GM21825 (cell line): ENCODE data around the gene MTMR3.
"Not testable (repeated sequence)": the region's sequence is repeated elsewhere in the genome, so short reads cannot be mapped to it uniquely, and the experiment has no call there.

Experiments
- ATAC-seq: cut with Tn5 transposase; IDR thresholded peaks from one replicate; pipeline ENCODE4 v1.9.1; 2021; ENCODE audit warnings: mild to moderate bottlenecking, moderate library complexity; ENCODE audit not compliant: unreplicated experiment

The MTMR3 gene

DNA sequence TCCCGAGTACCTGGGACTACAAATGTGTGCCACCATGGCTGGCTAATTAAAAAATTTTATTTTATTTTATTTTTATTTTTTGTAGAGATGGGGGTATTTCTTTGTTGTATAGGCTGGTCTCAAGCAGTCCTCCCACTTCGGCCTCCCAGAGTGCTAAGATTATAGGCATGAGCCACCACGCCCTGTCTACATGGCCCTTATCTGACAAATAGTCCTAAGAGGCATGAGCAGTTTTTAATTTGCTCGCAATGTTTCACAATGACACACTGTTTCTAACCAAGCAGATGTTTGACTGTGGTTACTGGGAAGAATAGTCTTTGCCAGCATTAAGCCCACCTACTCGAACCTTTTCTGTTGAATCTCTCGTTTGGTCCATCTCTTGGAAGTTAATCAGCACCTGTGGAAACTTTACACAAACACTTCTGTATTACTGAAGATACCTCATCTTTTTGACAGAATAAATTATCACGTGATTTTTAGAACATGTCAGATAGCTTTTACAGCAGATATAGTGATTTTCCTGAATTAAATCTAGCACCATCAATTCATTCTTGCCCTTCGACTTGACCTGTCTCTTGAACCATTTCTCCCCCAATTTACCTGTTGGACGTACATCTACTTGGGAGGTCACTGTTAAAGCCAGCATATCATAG lies 71.4 kb downstream of the MTMR3 start:
- ATAC-seq, result no peak

DNA sequence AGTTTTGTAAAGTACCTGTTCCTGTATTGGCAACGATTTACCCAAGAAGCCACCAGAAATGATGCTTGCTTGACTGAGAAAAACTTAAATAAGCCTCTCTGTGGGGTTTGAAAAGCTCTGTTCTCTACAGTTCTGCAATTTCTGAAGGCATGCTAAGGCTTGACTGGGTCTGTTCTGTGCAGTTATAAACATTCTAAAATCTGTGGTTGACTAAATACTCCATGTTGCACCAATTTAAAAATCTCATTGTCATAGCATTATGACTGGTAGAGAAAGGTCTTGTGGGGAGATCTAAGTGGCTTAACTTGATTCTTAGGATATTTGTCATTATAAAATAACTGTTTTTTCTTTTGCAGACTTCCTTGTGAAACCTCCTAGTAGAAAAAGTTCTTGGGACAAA lies 73.7 kb downstream of the MTMR3 start:
- ATAC-seq, result no peak

- ATAC-seq, result no peak
Measured at GRCh38 chr22:29958170-29958569, 75.2 kb downstream of the MTMR3 start.

DNA sequence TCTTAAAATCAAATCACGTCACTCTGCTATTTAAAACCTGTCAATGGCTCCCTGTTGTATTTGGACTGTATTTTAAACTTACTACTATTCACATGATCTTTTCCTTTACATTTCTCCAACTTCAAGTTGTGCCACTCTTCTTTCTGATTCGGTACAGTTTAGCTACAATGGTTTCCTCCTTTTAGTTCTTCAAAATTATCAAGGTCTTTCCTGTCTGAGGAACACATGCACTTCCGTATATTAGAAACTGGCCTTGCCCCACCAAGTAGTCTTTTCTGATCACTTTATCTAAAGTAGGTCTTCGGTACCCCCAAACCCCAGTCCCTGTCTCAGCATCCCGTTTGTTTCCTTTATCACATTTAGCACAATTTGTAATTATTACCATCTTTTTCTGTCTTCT lies 81.8 kb downstream of the MTMR3 start:
- ATAC-seq, result no peak

DNA sequence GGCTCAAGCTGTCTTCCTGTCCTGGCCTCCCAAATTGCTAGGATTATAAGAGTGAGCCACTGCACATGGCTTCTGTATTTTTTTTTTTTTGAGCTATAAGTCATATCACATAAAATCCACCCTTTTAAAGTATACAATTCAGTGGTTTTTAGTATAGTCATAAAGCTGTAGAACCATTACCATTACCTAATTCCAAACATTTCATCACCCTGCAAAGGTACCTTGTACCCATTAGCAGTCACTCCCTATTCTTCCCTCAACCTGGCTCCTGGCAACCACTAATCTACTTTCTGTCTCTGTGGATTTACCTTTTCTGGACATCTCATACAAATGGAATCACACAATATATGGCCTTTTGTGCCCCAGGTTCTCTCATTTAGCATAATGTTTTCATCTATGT lies 84.5 kb downstream of the MTMR3 start:
- no peak for ATAC-seq

- no peak for ATAC-seq
Measured at GRCh38 chr22:29971607-29972006, 88.6 kb downstream of the MTMR3 start.

DNA sequence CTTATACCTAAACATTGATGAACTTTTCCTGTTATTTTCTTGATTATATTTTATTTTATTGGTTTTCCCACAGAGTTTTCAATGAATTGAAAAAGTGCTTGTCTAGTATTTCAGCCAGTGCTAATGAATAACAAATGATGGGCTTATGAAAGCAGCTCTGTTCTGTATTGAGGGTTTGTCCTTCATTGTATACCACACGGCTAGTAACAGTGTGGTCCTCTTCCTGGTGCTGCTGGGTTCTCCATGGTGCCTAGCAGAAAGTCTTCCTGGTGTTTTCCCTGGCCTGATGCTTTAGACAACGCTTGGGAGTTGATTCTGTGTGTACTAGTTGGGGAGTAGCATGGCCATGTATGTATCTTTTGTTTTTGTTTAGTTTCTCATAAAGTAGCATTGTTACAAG lies 89.1 kb downstream of the MTMR3 start:
- ATAC-seq, result no peak

GRCh38 chr22:29973269-29973668 lies 90.3 kb downstream of the MTMR3 start:
- no peak for ATAC-seq

DNA sequence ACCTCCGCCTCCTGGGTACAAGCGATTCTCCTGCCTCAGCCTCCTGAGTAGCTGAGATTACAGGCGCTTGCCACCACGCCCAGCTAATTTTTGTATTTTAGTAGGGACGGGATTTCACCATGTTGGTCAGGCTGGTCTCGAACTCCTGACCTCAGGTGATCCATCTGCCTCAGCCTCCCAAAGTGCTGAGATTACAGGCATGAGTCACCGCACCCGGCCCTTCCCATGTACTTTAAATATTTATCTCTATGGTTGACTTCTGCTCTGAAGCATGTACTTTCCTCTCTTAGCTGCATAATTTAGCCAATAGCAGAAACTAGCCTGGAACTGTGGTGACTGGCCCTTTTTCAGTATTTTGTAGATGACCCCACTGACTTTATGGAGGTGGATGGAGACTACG lies 90.7 kb downstream of the MTMR3 start:
- ATAC-seq, result not testable (repeated sequence)

DNA sequence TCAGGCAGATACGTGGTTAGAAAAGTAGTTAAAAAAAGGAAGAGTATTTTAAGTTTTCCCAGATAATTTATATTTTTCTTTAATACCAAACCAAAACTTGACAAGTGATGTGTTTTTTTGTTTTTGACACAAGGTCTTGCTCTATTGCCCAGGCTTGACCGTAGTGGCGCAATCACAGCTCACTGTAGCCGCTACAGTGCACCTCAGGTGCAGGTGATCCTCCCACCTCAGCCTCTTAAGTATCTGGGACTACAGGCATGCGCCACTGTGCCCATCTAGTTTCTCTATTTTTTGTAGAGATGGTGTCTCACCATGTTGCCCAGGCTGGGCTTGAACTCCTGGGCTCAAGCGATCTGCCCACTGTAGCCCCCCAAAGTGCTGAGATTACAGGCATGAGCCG lies 92.5 kb downstream of the MTMR3 start:
- ATAC-seq, result no peak

DNA sequence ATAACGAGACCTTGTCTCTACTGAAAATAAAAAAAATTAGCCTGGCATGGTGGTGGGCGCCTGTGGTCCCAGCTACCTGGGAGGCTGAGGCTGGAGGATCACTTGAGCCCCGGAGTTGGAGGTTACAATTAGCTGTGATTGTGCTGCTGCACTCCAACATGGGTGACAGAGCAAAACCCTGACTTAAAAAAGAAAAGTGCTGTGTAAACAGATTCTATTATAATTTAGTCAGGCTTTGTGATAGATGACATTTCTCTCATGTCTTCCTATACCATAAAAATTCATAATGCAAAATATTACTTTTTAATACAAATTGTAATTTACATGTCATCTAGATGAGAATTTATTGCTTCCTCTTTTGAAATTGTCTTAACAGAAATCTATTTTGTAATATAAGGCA lies 94.1 kb downstream of the MTMR3 start:
- no peak for ATAC-seq

- ATAC-seq, result peak; percentile 95
Measured at GRCh38 chr22:29979777-29980321, 96.9 kb downstream of the MTMR3 start.

DNA sequence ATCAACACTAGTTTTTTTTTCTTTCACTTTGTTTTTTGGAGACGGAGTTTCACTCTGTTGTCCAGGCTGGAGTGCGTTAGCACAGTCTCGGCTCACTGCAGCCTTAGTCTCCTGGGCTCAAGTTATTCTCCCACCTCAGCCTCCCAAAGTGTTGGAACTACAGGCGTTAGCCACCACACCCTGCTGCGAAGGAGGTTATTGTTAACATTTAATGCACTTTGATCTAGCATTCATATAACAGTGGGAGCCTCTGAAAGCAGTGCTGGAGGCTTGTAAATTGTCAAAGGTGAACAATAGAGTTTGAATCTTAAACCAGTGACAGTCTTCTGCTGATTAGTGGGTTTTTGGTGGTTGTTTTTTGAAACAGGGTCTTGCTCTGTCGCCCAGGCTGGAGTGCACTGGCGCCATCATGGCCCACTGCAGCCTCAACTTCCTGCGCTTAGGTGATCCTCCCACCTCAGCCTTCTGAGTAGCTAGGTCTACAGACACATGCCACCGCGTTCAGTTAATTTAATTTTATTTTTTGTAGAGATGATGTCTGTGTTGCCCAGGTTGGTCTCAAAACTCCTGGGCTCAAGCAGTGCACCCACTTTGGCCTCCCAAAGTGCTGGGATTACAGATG lies 100.4 kb downstream of the MTMR3 start:
- ATAC-seq, result no peak

GRCh38 chr22:29985912-29986311 lies 102.9 kb downstream of the MTMR3 start:
- no peak for ATAC-seq

- no peak for ATAC-seq
Measured at GRCh38 chr22:29987137-29987536, 104.2 kb downstream of the MTMR3 start.

DNA sequence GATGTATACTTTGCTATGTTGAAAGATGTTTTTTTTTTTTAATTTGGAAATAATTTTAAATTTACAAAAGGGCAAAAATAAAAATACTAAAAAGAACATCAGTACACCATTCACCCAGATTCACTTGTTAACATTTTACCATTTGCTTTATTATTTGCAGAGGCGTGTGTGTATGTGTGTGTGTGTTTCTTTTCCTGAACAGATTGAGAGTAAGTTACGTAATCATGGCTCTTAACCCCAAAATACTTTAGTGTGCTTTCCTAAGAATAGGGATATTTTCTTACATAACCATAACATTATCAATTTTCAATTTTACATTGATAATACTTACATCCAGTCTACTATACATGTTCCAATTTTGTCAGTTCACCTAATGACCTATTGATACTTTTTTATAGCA lies 105.7 kb downstream of the MTMR3 start:
- ATAC-seq, result no peak

GRCh38 chr22:29989446-29989845 lies 106.5 kb downstream of the MTMR3 start:
- ATAC-seq, result no peak

- ATAC-seq, result no peak
Measured at GRCh38 chr22:29992341-29993275, 109.6 kb downstream of the MTMR3 start.

DNA sequence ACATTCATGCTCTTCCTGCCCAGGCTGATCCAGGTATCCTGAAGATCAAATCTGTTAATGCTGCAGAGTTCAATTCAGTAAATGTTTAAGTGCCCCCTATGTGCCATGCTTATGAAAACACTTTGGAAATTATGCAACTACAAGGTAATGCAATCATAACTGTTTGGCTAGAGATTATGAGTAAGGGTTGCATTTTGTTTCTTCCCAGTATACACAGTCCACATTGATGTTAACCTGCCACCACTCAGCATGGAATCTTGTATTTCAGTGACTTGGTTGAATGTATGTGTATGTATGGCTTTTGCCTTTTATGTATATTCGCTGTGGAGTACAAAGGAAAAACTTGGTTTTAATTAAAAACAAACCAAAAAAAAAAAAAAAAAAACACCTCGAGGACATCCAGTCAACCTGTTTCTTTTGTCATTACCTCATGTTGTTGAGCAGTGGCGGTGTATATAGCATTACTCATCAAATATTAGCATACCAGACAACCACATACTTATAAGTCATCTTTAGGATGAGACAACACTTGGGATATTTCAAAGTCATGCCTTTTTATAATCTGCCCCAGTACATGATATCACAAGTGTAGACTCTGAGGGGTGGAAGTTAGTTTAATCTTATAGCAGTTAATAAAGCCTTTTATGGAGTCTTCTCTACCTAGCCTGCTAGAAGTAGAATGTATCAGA lies 111.2 kb downstream of the MTMR3 start:
- no peak for ATAC-seq

DNA sequence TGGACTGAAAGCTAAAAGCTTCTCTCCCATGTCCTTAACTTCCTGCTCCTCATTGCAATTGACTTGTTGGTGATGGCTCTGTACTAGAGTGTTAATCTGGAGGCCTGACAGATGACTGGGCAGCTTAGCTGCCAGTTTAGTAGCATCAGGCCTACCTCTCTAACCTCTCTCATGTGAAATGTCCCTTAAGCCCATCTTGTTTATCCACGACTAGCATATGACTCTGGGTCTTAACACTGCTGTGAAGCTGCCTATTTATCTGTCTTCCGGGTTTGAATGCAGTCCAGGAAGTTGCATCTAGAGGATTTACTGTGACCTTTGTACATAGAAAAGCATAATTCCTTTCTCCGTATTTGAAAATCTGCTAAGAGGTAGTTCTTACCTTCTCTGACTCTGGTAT lies 112.0 kb downstream of the MTMR3 start:
- no peak for ATAC-seq

DNA sequence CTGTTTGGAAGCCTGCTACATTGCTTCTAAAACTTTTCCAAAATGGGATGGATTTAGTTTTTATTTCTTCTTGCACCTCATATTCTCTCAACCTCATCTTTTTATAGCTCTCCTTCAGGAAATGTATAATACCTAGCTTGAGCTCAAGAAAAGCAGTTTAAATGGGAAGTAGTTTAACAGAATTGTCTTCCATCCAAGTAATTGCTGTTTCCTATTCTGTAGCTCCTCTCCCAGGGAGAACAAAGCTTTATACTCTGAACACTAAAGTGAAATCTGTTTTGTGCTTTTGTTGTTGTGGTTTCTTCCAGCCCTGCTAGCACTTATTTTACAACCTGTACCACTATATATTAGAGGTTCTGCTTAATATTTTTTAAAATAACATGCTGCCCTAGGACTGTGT lies 114.1 kb downstream of the MTMR3 start:
- no peak for ATAC-seq
